Astrocyte of the cerebellum (primary cell): ENCODE results near the gene LGALS9.

Source experiments
- DNase-seq: peaks from one replicate; pipeline ENCODE4 v3.0.0-alpha.2; 2011; ENCODE audit warnings: low read depth
- H3K4me3 ChIP-seq: 2 replicates; pipeline ENCODE4 v1.5.1; 2011; ENCODE audit warnings: mild to moderate bottlenecking, low read depth, low read length, moderate library complexity
- in situ Hi-C: cut with HindIII; loops from 2 replicates; pipeline ENCODE4 v1.10.0; 2017; ENCODE audit warnings: low sequenced_read_pairs
- TF ChIP-seq, protein P1 (sequence below): IDR thresholded peaks from 2 replicates; pipeline ENCODE4 v1.5.1; 2012; ENCODE audit warnings: low read length, low read depth, moderate library complexity, mild to moderate bottlenecking; ENCODE audit errors: missing control alignments

The LGALS9 gene

DNA sequence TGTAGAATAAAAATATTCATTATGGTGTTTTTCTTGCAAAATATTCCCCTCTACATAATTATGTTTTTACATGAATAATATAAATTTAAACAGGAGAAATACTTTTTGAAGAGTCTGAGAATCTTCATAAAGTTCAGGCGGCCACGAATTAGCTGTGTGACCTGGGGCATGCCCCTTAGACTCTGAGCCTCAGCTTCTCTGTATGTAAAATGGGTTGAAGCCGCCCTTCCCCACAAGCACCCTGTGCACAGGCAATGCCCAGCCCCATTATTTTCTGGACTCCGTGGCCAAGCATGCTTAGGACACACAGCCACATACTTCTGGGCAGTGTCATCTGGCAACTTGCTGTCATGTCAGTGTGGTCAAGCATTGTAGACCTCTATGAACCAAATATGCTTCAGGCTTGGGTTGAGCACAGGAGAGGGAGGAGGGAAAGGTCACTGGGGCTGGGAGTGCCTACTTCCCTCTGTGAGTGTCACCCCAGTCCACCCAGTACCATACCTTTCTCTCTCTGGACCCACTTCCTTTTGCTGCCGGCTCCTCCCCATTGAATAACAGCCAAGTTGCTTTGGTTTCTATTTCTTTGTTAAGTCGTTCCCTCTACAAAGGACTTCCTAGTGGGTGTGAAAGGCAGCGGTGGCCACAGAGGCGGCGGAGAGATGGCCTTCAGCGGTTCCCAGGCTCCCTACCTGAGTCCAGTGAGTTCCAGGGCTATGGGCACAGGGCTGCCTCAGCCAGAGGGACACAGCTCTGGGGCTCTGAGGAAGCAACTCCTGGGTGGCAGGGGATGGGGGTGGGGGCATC is at the start of gene LGALS9:
LGALS9 (plus strand) TSS at position 582 of the 804 bp plus-strand sequence; CDS start at position 660, 78 bp downstream.
- peak; percentile 6 for DNase-seq
- H3K4me3 ChIP-seq = peak within 1 kb of the TSS; percentile 8

DNA sequence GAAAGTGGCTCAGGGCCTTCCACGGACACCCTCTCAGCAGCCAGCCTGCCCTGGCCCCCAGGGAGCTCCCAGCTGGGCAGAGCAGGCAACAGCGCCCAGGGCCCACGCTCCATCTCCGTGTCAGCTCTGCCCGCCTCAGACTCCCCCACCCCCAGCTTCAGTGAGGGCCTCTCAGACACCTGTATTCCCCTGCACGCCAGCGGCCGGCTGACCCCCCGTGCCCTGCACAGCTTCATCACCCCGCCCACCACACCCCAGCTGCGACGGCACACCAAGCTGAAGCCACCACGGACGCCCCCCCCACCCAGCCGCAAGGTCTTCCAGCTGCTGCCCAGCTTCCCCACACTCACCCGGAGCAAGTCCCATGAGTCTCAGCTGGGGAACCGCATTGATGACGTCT is 48.3 kb upstream of the LGALS9 start:
- in situ Hi-C loops = no loop called here
- DNase-seq = no peak
- TF ChIP-seq, protein P1, sequence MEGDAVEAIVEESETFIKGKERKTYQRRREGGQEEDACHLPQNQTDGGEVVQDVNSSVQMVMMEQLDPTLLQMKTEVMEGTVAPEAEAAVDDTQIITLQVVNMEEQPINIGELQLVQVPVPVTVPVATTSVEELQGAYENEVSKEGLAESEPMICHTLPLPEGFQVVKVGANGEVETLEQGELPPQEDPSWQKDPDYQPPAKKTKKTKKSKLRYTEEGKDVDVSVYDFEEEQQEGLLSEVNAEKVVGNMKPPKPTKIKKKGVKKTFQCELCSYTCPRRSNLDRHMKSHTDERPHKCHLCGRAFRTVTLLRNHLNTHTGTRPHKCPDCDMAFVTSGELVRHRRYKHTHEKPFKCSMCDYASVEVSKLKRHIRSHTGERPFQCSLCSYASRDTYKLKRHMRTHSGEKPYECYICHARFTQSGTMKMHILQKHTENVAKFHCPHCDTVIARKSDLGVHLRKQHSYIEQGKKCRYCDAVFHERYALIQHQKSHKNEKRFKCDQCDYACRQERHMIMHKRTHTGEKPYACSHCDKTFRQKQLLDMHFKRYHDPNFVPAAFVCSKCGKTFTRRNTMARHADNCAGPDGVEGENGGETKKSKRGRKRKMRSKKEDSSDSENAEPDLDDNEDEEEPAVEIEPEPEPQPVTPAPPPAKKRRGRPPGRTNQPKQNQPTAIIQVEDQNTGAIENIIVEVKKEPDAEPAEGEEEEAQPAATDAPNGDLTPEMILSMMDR = no peak
- H3K4me3 ChIP-seq = no peak overlapping the region

More for the DNA sequence above, at the start of gene LGALS9:
- TF ChIP-seq, protein P1 = no peak
- in situ Hi-C loops = no loop called here

DNA sequence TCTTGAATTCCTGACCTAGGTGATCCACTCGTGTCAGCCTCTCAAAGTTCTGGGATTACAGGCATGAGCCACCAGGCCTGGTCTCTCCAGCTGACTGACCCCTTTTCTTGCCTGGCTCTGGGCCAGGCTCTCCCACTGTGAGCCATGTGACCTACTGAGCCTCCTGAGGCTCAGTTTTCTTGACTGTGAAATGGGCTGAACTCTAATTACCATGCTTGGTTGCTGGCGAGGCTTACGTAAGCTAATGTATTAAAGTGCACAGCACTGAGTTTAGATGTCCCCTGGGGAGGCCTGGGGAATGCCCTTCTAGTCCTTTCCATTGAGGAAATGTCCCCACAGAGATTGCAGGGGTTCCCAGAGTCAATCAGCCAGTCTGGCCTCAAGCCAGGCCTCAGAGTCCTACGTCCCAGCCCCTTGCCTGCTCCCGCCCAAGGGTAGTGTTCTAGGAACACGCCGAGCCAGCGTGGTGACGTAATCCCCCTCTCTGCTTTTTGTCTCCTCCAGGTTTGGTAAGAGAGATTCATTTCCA is 45.8 kb upstream of the LGALS9 start:
- TF ChIP-seq, protein P1 = no peak
- in situ Hi-C loops = no loop called here

DNA sequence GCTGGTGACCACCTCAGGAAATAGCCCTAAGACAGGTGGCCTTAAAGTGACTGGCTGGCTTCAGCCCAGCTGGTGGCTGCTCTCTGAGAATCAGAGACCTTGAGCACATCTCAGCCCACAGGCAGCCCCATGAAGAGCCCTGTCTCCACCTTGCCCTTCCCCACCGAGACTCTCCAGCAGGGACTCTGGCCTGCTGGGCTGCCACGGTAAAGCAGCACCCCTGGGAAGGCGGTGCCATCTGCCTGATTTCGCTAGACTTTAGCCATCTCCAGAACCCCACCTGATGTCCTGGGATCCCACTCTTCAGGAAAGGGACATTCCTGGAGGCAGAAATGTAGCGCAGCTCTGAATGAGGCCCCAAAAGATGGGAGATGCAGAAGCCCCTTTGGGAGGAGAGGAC is 45.2 kb upstream of the LGALS9 start:
- no peak overlapping the region for H3K4me3 ChIP-seq
- DNase-seq = no peak
- in situ Hi-C loops = no loop called here
- TF ChIP-seq, protein P1 = no peak

More for the DNA sequence above, 45.8 kb upstream of the LGALS9 start:
- H3K4me3 ChIP-seq = no peak overlapping the region
- DNase-seq = no peak

DNA sequence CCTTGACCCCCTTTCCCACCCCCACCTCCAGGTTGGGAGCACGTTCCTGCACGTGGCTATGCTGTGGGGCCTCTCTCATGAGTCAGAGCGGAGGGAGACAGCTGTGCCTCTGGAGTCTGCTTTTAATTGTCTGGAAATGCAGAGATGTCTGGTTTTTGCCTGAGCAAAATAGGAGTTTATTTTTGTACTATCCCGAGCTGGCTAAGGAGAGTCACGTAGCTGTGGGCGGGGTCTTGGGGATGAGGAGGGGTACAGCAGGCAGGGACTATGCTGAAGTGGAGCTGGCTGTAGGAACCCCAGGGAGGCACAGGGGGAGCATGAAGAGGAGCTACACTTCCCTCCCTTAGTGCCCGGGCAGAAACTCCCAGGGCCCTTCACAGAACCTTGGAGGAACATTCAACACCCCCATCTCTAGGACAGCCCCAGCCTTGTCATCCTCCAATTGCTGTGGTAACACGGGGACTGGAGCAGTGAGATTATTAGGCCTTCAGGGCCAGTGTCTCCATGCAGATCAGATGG is 44.7 kb upstream of the LGALS9 start:
- TF ChIP-seq, protein P1 = no peak
- no peak overlapping the region for H3K4me3 ChIP-seq
- in situ Hi-C loops = no loop called here
- DNase-seq = no peak

DNA sequence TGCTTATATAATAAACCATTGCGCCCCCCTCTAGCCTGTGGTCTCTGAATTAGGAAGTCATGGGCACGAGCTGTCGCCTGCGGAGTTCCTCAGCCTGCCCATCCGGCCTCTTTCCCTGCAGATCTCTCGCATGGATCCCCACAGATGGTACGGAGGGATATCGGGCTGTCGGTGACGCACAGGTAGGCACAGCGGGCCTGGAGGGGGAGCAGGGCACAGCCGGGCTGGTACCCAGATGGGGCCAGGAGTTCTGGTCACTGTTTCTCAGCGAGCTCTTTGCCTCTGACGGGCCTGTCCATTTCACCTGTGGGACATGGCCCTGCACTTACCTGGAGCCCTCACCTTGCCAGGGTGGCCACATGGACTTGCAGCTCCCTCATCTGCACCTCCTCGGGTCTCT is 42.6 kb upstream of the LGALS9 start:
- in situ Hi-C loops = no loop called here

More for the DNA sequence above, 42.6 kb upstream of the LGALS9 start:
- TF ChIP-seq, protein P1 = no peak
- no peak for DNase-seq
- no peak overlapping the region for H3K4me3 ChIP-seq
